Astrocyte of the spinal cord (primary cell): ENCODE results near the gene PTN.
A peak's percentile ranks its signal among the peaks of the same experiment; 100 is the strongest.

Experiments
- DNase-seq: peaks from one replicate; pipeline ENCODE4 v3.0.0; 2011; ENCODE audit warnings: low read depth, low spot score
- H3K4me3 ChIP-seq: 2 replicates; pipeline ENCODE4 v1.5.1; 2011; ENCODE audit warnings: low read depth, mild to moderate bottlenecking, low read length, moderate library complexity
- in situ Hi-C: cut with HindIII; loops from 2 replicates; pipeline ENCODE4 v1.10.0; 2017; ENCODE audit warnings: low sequenced_read_pairs
- TF ChIP-seq, protein P1 (sequence below): IDR thresholded peaks from 2 replicates; pipeline ENCODE4 v1.5.1; 2012; ENCODE audit warnings: low read depth, mild to moderate bottlenecking, low read length, inconsistent platforms

Gene PTN

DNA sequence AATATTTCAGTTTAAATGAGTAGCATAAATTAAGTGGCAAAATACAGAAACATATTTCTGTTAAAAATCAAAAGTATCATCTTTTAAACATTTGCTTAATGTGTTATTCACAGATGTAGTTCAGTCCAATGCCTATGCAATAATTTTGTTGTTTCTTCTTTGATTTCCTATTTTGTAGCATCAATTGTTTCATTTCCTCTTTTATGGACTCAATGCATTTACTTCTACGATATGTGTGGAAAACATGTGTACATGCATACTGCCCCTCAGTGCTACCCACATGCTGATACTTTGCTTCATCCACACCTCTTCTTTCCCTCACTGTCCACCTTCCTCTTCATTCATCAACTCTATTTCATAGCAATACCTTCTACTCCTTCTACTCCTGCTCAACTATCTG is 108.1 kb downstream of the PTN start:
- in situ Hi-C loops = no loop called here
- no peak for DNase-seq
- TF ChIP-seq, protein P1, sequence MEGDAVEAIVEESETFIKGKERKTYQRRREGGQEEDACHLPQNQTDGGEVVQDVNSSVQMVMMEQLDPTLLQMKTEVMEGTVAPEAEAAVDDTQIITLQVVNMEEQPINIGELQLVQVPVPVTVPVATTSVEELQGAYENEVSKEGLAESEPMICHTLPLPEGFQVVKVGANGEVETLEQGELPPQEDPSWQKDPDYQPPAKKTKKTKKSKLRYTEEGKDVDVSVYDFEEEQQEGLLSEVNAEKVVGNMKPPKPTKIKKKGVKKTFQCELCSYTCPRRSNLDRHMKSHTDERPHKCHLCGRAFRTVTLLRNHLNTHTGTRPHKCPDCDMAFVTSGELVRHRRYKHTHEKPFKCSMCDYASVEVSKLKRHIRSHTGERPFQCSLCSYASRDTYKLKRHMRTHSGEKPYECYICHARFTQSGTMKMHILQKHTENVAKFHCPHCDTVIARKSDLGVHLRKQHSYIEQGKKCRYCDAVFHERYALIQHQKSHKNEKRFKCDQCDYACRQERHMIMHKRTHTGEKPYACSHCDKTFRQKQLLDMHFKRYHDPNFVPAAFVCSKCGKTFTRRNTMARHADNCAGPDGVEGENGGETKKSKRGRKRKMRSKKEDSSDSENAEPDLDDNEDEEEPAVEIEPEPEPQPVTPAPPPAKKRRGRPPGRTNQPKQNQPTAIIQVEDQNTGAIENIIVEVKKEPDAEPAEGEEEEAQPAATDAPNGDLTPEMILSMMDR = no peak
- H3K4me3 ChIP-seq = no peak overlapping the region

GRCh38 chr7:137231167-137231566 is 112.4 kb downstream of the PTN start:
- no peak for DNase-seq
- H3K4me3 ChIP-seq = no peak overlapping the region
- TF ChIP-seq, protein P1 = no peak
- in situ Hi-C loops = no loop called here

DNA sequence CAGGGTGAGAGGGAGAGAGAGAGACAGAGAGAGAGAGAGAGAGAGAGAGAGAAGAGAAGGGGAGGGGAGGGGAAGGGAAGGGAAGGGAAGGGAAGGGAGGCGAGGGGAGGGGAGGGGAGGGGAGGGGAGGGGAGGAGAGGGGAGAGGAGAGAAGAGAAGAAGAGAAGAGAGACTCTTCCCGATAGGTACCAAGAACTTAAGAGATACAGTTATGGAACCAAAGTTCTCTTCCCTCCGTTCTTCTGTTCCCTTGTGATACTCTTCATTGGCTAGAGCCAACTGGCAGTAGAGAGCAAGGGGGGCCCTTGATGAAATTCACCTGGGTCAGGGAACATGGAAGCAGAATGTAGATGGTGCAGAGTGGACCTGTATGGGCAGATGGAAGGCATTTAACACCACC is 122.1 kb downstream of the PTN start:
- TF ChIP-seq, protein P1 = no peak
- no peak for DNase-seq
- no peak overlapping the region for H3K4me3 ChIP-seq
- in situ Hi-C loops = no loop called here

DNA sequence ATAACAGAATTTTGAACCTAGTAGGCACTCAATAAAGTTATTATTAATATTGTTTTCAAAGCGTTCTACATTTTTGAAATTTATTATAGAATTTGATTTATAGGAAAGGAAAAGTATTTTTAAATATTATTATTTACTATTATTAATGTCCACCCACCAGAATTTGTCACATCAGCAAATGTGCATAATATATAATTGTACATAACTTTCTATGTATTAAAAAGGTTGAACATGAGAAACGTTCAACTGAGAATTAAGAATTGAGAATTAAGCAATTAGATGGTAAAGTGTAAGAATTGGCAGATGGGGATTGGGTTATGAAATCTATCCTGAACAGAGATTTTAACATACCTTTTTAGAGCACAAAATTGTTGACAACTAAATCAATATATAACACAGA is 129.8 kb downstream of the PTN start:
- no peak for DNase-seq
- no peak overlapping the region for H3K4me3 ChIP-seq
- in situ Hi-C loops = no loop called here
- TF ChIP-seq, protein P1 = no peak

DNA sequence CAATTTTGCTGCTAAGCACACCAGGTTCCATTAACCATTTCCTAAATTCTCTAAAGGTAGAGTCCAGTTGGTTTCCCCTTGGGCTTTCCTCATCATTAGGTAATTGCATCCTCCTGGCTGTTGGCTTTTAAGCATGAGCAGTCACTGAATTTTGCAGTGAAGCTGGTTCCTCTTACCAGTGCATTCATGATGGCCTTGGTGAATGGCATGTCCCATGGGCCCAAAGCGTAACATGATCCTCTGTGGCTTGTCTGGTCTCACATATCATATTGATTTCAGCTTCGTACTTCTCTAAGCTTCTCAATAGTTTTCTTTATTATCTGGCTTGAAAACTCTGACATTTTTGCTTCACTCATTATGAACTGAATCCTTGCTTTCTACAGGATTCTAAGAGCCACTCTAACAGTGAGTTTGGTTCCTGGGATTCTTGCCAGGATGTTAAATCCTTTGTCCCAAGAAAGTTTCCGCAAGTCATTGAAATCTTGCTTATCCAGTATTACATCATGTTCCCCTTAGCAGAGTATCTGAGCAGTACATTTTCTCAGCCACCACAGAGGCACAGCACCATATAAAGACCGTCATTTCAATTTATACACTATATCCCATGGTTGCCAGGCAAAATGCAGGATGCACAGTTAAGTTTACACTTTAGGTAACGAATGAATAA is 134.2 kb downstream of the PTN start:
- TF ChIP-seq, protein P1 = no peak
- H3K4me3 ChIP-seq = no peak overlapping the region
- peak; percentile 23 for DNase-seq
- in situ Hi-C loops = no loop called here

- in situ Hi-C loops = no loop called here
- H3K4me3 ChIP-seq = no peak overlapping the region
- TF ChIP-seq, protein P1 = no peak
- no peak for DNase-seq
These were observed 136.8 kb downstream of the PTN start for GRCh38 chr7:137206770-137207169.
